Caco-2 (cell line): Measurements from ENCODE around the gene CREBL2. TPM values are rescaled to one million over a fixed set of nuclear protein-coding genes. Genes with fewer than 3 reads are reported as not detected.
"Not testable (repeated sequence)": the region's sequence is repeated elsewhere in the genome, so short reads cannot be mapped to it uniquely, and the experiment has no call there.

ENCODE experiments used
- BruUV-seq: library from RNA; stranded (reverse); fragments of 400-500 nt; replicated peaks from 2 replicates; lab custom pipeline; 2021; lab: Mats Ljungman, UMichigan
- CTCF ChIA-PET: fragments of 300-600 bp; sonication (Branson Sonifier 250); formaldehyde crosslinking; loops from one replicate; lab custom pipeline; 2022; ENCODE audit warnings: antibody characterized with exemption; lab: Charles Lee
- POLR2A ChIA-PET: fragments of 300-600 bp; sonication (Branson Sonifier 250); formaldehyde crosslinking; loops from one replicate; lab custom pipeline; 2022; ENCODE audit warnings: antibody characterized with exemption; lab: Charles Lee
- DNase-seq, 2 experiments: peaks; one replicate each; pipeline versions ENCODE4 v3.0.0 to v3.0.0-alpha.2; 2020 to 2022
- H3K27me3 ChIP-seq: replicated peaks from 2 replicates; pipeline ENCODE4 v1.6.0; 2011; ENCODE audit warnings: low read length; ENCODE audit not compliant: control insufficient read depth, insufficient read depth
- H3K36me3 ChIP-seq: 2 replicates; pipeline ENCODE4 v1.5.1; 2011; ENCODE audit warnings: low read length; ENCODE audit not compliant: control insufficient read depth, insufficient read depth
- H3K4me1 ChIP-seq: fragments of 250-450 bp; sonication (Bioruptor Pico); 2 replicates; pipeline ENCODE4 v1.5.1; 2020; ENCODE audit warnings: mild to moderate bottlenecking
- H3K4me3 ChIP-seq: 2 replicates; pipeline ENCODE4 v1.5.1; 2011; ENCODE audit warnings: low read depth, mild to moderate bottlenecking, control low read depth, low read length
- H3K9me3 ChIP-seq: fragments of 250-450 bp; sonication (Bioruptor Pico); 2 replicates; pipeline ENCODE4 v1.5.1; 2020; ENCODE audit warnings: mild to moderate bottlenecking, moderate library complexity
- H3K27ac Mint-ChIP-seq: one replicate; pipeline ENCODE4 v1.8.0; 2022; ENCODE audit warnings: mixed read lengths; ENCODE audit not compliant: unreplicated experiment
- H3K27me3 Mint-ChIP-seq: one replicate; pipeline ENCODE4 v1.8.0; 2022; ENCODE audit warnings: mixed read lengths; ENCODE audit not compliant: insufficient read depth, unreplicated experiment
- H3K36me3 Mint-ChIP-seq: one replicate; pipeline ENCODE4 v1.8.0; 2022; ENCODE audit warnings: mild to moderate bottlenecking, mixed read lengths; ENCODE audit not compliant: insufficient read depth, unreplicated experiment
- H3K4me1 Mint-ChIP-seq: one replicate; pipeline ENCODE4 v1.8.0; 2022; ENCODE audit warnings: low read depth, mixed read lengths; ENCODE audit not compliant: unreplicated experiment
- H3K4me3 Mint-ChIP-seq: one replicate; pipeline ENCODE4 v1.8.0; 2022; ENCODE audit warnings: mild to moderate bottlenecking, moderate library complexity, mixed read lengths; ENCODE audit not compliant: unreplicated experiment
- H3K9me3 Mint-ChIP-seq: one replicate; pipeline ENCODE4 v1.8.0; 2022; ENCODE audit warnings: mixed read lengths; ENCODE audit not compliant: unreplicated experiment
- intact Hi-C: fragments of 100-400 bp; cut with micrococcal nuclease; formaldehyde crosslinking; loops from one replicate; pipeline ENCODE4 v1.10.0; 2022; ENCODE audit not compliant: unreplicated experiment
- total RNA-seq: library from RNA; stranded (reverse); gene quantifications from 2 replicates; pipeline ENCODE4 v1.2.3, GENCODE V29; 2022
- TF ChIP-seq, protein P1 (sequence below), 2 experiments: fragments of 200-600 bp in 1 of 2; IDR thresholded peaks; 1 replicate in 1 of 2; 2 replicates in 1 of 2; pipeline versions ENCODE4 v1.5.1 to v1.8.0; 2011 to 2022; ENCODE audit warnings: antibody characterized with exemption in 1 of 2, control low read depth in 1 of 2, inconsistent platforms in 1 of 2, low read depth in 1 of 2, low read length in 1 of 2, mild to moderate bottlenecking in 1 of 2, moderate library complexity in 1 of 2; ENCODE audit not compliant: insufficient read depth in 1 of 2, severe bottlenecking in 1 of 2, unreplicated experiment in 1 of 2

Gene CREBL2
- total RNA-seq, 1 experiment from 2014 or later, result 26.3 TPM

DNA sequence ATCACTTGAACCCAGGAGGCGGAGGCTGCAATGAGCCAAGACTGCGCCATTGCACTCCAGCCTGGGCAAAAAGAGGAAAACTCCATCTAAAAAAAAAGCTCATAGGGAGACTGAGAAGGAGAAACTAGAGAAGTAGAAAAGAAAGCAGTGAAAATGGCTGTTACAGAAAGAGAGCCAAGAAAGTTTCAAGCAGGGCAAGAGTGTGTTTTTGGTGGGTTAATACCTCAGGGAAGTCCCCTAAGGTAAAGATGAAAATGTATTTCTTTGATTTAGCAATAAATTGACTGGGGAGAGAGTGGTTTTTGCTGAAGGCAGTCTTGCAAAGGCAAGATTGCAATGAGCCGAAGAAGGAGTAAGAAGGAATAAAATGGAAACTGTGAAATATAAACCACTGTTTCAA lies 39.0 kb upstream of the CREBL2 start:
- no TSS peak for BruUV-seq
- Histone ChIP-seq H3K36me3 (no peaks in the 10 kb centered on the region), H3K27me3 (no peaks in the 10 kb centered on the region), H3K4me1 (no peaks in the 10 kb centered on the region), H3K4me3 (no peak overlapping the region), H3K9me3 (no peaks in the 10 kb centered on the region)
- DNase-seq, result no peak
- Mint-ChIP-seq H3K9me3 (peaks cover 6% of the 10 kb centered on the region), H3K4me1 (no peaks in the 10 kb centered on the region), H3K27ac (no peak overlapping the region), H3K4me3 (no peak overlapping the region), H3K36me3 (no peaks in the 10 kb centered on the region), H3K27me3 (no peaks in the 10 kb centered on the region)
- CTCF ChIA-PET, result no interaction called here
- intact Hi-C loops, result no loop called here
- POLR2A ChIA-PET, result no interaction called here
- TF ChIP-seq, protein P1, sequence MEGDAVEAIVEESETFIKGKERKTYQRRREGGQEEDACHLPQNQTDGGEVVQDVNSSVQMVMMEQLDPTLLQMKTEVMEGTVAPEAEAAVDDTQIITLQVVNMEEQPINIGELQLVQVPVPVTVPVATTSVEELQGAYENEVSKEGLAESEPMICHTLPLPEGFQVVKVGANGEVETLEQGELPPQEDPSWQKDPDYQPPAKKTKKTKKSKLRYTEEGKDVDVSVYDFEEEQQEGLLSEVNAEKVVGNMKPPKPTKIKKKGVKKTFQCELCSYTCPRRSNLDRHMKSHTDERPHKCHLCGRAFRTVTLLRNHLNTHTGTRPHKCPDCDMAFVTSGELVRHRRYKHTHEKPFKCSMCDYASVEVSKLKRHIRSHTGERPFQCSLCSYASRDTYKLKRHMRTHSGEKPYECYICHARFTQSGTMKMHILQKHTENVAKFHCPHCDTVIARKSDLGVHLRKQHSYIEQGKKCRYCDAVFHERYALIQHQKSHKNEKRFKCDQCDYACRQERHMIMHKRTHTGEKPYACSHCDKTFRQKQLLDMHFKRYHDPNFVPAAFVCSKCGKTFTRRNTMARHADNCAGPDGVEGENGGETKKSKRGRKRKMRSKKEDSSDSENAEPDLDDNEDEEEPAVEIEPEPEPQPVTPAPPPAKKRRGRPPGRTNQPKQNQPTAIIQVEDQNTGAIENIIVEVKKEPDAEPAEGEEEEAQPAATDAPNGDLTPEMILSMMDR (IDR thresholded peaks at IDR 0.05; ENCODE audit: insufficient read depth in 1 of 2, low read depth in 1 of 2, low read length in 1 of 2, severe bottlenecking in 1 of 2, unreplicated experiment in 1 of 2), result no peak

DNA sequence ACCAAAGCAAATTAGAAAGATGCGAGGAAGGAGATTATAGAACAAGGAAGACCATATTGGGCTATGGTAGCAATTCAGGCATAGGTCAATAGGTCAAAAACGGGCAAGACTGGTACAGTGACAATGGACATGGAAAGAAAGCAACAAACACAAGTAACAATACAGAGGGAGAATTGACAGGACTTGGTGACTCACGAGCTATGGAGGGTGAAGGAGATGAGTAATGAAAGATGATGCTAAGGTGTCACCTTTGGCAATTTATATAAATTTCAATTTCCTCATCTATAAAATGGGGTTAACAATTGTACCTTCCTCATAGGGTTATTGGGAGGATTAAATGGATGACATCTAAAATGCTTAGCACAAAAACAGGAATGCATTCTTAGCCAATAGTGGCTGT lies 33.9 kb upstream of the CREBL2 start:
- no peak for DNase-seq
- Histone ChIP-seq H3K4me3 (no peak overlapping the region), H3K36me3 (no peaks in the 10 kb centered on the region), H3K9me3 (no peaks in the 10 kb centered on the region), H3K4me1 (peaks cover 6% of the 10 kb centered on the region), H3K27me3 (no peaks in the 10 kb centered on the region)
- Mint-ChIP-seq H3K9me3 (no peaks in the 10 kb centered on the region), H3K4me1 (peaks cover 4% of the 10 kb centered on the region), H3K27ac (no peak overlapping the region), H3K27me3 (no peaks in the 10 kb centered on the region), H3K4me3 (no peak overlapping the region), H3K36me3 (no peaks in the 10 kb centered on the region)
- POLR2A ChIA-PET, result no interaction called here
- intact Hi-C loops, result no loop called here
- TF ChIP-seq, protein P1 (IDR thresholded peaks at IDR 0.05; ENCODE audit: insufficient read depth in 1 of 2, low read depth in 1 of 2, low read length in 1 of 2, severe bottlenecking in 1 of 2, unreplicated experiment in 1 of 2), result no peak
- CTCF ChIA-PET, result no interaction called here
- BruUV-seq, result no TSS peak

DNA sequence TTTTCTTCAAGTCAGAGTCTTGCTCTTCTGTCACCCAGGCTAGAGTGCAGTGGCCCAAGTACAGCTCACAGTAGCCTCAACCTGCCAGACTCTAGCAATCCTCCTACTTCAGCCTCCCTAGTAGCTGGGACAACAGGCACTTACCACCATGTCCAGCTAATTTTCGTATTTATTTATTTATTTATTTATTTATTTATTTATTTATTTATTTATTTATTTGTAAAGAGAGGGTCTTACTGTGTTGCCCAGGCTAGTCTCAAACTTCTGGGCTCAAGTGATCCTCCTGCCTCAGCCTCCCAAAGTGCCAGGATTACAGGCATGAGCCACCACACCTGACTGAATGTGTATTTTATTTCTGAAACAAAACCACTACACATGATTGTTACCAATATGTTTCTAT lies 31.0 kb upstream of the CREBL2 start:
- BruUV-seq, H3K36me3 ChIP-seq, H3K4me3 Mint-ChIP-seq, CTCF ChIA-PET, H3K27me3 Mint-ChIP-seq, intact Hi-C loops, H3K4me3 ChIP-seq, H3K27ac Mint-ChIP-seq, H3K27me3 ChIP-seq, DNase-seq, H3K9me3 ChIP-seq, H3K36me3 Mint-ChIP-seq, H3K9me3 Mint-ChIP-seq: not testable (repeated sequence)
- POLR2A ChIA-PET, result interaction anchor here (0.6 kb wide), 1 partner anchor 18 kb away, joined by 3 read pairs; the partner anchor contains the start of gene DUSP16
- peaks cover 24% of the 10 kb centered on the region for H3K4me1 Mint-ChIP-seq
- H3K4me1 ChIP-seq, result peaks cover 18% of the 10 kb centered on the region
